Stimulated activated CD8-positive, alpha-beta memory T cell treated with anti-CD3 and anti-CD28 coated beads, Interleukin-15, amount 100 ng/mL, for 4 hours (primary cell): Measurements from ENCODE around the gene PTPRM.

ENCODE experiments used
- DNase-seq, 2 donors: peaks; one replicate each; pipeline ENCODE4 v3.0.0-alpha.2; 2020; ENCODE audit warnings: low read depth in 2 of 2

PTPRM gene

DNA sequence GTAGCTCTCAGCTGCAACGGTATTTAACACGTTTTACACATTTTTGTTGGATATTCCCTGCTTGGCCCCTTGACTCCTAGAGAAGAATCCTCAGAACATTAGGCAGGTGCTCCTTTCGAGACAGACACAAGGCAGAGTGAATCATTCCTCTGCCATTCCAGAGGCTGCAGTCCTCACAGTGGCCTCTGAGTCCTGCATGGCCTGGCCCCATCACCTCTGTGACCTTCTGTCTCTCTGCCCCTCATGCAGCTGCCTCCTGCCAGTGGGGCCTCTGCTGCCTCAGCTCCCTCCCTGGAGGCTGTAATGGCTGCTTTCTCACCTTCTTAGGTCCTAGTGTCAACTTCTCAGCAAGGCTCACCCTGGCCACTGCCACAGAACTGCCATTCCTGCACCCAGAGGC, 101.3 kb downstream of the PTPRM start:
- DNase-seq: no peak

DNA sequence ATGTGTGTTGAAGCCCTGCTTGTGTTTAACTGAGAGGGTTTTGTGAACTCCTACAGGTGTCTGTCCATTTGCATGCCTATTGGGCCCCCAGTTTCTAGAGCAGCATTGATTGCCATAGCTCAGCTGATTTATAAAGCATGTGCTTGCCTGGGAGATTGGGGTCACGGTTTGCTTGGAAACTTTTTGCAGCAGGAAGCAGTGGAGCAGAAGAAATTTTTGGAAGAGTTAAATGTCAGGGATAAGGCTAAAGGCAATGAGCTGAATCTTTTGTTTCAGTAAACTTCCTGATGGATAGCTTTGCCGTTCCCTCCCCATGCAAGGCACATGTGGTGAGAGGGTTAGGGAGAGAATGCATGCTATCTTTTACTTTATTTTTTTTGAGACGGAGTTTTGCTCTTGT, 102.2 kb downstream of the PTPRM start:
- DNase-seq: no peak

DNA sequence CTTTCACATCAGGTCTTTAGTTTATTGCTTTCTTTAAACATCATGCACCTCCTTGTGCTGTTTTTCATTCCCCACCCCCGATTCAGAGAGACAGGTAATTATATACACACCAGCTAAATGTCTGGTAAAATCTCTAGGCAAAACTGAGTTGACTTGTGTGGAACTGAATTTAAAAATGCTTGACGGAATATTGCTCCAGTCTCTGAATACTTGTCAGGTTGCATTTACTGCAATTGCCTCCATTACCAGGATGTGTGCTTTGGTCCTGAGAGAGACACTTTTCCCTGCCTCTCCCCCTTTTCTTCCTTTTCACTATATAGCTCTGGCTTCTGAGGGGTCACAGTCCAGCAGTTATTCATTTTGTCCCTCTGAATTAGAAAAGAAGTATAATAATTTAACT, 104.0 kb downstream of the PTPRM start:
- DNase-seq: no peak

DNA sequence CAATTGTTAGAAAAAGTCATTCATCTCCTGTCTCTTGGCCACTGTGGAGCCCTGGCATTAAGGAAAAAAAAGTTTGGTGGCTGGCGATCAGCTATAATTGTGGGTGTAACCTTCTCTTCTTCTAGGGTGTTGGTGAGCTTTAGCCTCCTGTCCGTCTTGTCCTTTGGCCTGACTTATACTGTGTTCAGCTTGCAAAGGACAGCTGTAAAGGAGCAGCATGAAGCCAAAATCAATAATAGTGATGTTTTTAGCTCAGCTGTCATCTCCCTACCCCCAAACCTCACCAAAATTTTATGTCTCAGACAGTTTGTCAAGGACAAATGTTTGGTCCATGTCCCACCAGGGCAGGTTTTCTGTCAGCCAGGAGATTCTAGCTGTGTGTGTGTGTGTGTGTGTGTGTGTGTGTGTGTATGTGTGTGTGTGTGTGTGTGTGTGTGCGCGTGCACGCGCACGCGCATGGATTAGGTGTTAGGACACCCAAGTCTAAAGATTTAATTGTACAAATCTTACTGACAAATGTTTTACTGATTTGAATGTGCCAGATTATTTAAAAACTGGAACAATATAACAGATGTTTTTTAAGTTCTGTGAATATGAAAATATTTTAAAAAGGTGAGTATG, 109.2 kb downstream of the PTPRM start:
- DNase-seq: no peak

DNA sequence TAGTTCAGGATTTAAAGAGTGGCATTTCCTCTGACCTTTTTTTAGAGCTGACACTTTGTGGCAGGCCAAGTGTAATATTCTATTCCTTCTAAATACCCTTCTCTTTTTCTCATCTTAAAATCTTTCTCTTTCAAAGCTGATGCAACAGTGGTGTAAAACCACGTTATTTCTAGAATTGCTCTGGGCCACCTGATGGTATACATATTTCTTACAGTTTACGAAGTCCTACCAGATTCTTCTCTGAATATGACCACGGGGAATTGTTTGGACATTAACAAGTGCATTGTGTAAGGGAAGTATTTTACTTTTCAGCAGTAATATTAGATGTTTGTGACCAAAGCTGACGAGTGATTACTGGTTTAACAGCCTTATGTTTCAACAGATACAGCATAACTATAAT, 109.9 kb downstream of the PTPRM start:
- no peak for DNase-seq

DNA sequence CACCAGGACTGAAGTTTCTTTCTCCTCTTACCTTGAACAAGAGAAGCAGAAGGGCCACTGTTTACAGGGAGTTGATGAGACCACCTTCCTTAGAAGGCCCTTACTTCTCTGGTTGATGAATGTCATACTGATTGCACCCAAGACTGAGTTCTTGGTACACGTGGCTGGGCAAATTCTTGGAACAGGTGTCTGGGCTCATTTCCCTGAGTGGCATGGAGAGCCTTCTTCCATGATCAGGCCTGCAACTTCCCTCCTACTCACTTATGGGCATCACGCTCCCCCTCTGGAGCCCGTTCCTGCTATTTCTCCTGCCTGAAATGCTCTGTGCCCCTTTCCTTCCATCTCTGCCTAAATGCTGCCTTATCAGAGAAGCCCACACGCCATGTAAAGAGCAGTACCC, 110.3 kb downstream of the PTPRM start:
- DNase-seq: no peak

DNA sequence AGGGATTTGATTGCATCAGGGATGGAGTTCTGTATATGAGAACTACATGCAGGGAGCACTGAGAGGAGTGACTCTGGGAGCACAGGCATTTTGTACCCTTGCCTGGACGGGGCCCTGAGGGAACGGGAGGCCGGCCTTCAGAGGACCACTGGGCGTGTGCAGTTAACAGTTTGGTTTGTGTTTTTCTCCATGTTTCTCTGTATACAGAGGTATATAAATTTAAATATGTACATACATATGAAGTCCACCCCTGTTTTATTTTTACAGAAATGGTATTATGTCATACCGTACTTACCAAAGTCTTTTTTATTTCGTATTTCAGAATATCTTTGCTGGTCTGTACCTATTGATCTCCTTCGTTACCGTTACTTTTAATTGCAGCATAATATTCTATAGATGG, 111.3 kb downstream of the PTPRM start:
- DNase-seq: no peak

DNA sequence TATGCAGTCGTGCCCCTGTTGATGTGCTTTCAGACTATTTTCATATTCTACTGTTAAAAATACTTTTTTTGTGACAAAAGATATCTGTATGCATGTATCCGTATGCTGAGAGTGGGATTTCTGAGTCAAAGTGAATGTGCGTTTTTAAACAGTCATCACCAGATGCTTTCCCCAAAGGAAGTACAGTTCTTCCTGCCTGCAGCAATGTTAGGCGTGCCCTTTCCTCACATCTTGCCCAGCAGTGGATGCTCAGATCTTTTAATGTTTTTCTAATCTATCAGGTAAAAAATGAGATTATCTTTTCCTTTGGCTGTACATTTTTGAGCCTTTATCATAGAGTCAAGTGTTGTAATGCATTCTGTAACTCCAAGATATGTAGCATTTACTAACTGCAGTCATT, 111.7 kb downstream of the PTPRM start:
- no peak for DNase-seq

DNA sequence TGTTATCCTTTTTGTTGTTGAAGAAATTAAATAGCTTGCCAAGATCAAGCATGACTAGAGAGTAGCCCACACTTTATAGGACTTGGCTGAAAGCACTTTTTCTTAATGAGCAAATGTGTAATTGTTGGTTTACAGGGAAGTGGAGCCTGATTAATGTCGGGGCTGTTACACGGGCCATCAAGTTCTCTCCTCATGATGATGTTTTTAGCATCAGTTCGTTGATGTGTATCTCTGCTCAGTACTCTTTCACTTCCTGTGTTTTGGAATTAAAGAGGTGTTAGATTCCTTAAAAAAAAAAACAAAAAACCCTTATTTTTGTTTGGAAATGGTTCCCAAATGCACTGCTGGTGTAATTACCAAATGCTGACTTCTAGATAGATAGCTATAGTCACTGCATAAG, 114.2 kb downstream of the PTPRM start:
- no peak for DNase-seq

DNA sequence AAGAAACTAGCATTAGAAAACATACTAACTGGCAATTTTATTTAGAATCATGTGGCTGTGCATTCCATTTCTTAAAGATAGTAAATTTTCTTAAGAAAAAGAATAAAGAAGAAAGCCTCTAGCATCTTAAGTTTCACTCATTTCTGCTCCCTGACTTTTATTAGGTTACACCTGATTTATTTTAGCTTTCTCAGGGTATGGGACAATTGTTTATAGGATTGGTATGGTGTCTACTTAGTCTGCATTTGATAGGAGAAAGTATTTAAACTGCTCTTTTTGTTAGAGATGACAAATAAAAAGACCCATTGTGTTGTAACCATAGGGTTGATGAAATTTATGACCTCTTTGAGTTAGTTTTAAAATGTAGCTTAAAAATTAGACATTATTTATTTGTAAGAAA, 115.2 kb downstream of the PTPRM start:
- no peak for DNase-seq

DNA sequence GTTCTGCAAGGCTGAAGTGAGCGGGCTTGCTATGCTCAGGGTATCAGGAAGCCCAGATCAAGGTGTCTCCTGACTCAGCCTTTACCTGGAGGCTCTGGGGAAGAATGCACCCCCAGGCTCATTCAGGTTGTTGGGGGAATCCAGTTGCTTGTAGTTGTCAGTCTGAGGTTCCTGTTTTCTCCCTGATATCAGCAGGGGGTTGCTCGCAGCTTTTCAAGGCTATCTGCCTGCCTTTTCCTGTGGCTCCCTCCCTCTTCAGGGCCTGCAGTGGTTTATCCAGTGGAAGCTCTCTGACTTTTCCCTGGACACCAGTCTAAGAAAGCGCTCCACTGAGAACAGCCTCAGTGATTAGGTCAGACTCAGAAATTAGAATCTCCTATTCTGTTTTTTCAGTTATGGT, 116.6 kb downstream of the PTPRM start:
- DNase-seq: no peak

DNA sequence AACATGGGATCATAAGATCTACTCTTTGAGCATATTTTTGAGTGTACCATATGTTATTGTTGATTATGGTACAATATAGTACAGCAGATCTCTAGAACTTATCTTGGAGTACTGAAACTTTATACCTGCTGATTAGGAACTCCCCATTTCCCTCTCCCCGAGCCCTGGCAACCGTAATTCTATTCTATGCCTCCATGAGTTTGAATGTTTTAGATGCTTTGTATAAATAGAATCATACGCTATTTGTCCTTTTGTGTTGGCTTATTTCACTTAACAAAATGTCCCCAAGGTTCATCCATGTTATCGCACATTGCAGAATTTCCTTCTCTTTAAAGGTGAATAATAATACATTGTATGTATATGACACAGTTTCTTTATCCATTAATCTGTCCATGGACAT, 117.2 kb downstream of the PTPRM start:
- no peak for DNase-seq

DNA sequence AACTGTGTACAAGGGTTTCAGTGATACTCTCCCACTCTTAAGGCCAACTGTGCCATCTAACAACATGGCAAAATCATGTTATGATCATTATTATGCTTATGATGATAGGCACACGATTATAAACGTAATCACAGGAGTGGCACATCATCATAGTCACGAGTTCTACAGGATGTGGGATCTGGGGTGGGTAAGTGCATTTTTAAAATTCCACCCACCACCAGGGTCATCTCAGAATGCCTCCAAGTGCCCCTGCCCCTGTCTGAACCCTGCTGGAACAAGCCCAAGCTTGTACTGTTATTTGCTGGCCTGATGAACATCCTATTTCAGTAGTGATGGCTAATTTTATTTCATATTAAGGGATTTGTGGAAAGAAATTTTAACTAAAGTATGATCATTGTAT, 117.8 kb downstream of the PTPRM start:
- DNase-seq: no peak

DNA sequence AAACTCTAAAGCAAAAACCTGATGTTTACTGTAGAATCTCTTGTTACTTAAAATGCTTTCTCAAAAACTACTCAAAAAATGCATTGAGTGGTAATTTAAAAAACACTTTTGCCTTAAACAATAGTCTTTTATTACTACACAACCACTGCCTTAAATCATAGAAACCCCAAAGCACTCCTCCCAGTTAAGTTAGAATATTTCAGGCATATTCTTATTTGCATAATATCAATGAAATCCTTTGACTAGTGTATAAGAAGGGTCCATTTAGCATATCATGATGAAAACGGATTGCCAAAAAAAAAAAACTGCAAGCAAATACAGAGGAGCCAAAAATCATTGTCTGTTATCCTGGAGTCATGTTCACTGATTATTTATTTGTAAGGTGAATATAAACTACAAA, 119.2 kb downstream of the PTPRM start:
- DNase-seq: no peak

DNA sequence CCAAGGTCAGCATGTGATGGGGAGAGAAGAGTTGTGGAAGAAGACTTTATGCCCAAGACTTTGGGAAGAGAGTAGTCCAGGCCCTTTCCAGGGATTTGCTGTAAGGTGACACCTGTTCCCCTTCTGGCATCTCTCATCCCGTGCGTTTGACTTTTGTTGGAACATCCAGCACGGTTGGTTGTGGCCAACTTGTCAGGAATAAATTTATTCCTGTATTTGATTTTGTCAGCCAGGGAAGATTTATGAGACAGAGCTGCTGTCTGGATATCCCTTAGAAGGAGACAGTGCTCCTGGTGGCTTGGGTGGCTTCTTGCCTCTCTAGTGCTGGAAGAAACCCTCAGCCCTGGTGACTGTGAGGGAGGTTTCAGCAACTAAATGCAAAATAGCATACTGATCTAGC, 121.5 kb downstream of the PTPRM start:
- DNase-seq: no peak

DNA sequence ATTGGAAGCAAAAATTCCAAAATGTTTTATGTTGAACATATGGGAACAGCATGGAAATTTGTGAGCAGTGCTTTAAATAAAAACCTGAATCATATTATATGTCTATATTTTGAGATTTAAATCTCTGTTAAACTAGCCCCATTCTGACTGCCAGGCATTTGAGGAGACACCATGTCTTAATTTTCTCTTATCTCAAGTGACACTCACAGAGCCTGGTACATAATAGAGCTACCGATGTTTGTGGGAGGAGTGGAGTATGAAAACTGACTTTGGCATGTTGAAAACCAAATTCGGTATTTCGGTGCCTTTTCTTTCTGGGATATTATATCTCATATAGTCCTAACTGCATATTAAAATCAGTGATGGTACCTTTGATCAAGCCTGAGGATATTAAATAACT, 124.1 kb downstream of the PTPRM start:
- DNase-seq: no peak

DNA sequence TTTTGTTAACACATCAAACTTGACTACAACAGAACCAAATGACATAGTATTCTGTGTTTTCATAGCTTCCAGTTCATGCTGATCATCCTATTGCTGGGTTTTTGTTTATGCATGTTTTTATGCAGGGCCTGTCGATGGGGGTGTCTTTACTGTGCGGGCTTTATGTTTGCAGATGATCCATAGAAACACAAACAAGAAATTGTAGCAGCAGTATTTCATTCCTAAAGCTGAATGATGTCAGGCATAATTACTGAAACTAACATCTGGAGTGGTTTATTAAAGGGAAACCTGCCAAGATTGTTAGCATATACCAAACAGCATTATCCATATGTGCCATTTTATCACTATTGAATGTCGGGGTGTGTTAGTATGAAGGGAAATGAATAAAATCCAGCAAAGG, 129.7 kb downstream of the PTPRM start:
- DNase-seq: no peak

DNA sequence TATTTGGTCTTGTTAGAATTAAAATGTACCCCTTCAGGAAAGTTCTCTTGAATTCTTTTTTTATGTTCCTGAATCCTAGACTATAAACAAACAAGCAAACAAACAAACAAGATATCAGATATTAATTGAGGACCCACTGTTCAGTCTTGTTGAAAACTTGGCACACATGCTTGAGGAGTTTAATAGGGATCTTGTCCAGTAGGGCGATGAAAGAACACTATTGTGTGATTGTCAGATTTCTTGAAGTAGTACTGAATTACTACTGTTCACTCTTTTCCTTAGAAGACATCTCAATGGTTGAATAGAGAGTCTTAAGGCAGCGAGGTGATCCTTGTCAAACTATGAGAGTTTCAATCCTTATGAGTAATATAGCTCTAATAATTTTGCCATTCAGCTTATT, 130.2 kb downstream of the PTPRM start:
- no peak for DNase-seq

DNA sequence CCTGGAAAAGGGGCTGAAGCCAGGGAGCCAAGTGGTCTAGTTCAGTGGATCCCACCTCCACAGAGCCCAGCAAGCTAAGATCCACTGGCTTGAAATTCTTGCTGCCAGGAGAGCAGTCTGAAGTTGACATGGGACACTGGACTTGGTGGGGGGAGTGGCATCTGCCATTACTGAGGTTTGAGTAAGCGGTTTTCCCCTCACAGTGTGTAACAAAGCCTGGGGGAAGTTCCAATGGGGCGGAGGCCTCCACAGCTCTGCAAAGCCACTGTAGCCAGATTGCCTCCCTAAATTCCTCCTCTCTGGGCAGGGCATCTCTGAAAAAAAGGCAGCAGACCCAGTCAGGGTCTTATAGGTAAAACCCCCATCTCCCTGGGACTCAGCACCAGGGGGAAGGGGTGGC, 144.4 kb downstream of the PTPRM start:
- no peak for DNase-seq

DNA sequence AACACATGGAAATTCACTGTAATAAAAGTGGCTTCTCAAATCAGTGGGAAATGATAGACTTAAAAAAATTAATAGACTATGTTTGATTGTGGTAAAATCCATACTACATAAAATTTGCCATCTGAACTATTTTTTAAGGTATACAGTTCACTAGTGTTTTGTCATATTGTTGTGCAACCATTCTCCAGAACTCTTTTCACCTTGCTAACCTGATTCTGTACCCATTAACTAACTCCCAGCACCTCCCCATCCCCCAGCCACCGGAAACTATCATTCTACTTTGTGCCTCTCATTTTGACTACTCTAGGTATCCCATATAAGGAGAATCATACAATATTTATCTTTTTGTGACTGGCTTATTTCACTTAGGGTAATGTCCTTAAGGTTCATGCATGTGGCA, 153.3 kb downstream of the PTPRM start:
- DNase-seq: no peak

DNA sequence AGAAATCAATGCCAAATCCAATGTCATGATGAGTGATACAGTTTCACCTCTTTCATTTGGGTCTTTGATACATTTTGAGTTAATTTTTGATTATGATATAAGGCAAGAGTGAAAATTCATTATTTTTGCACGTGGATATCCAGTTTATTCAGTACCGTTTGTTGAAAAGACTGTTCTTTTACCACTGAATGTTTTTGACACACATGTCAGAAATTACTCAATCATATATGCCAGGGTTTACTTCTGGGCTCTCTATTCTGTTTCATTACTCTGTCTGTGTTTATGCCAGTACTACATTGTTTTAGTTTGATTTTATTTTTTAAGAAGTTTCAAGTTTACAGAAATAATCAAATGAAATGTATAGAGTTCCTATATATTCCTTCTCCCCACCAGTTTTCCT, 154.4 kb downstream of the PTPRM start:
- no peak for DNase-seq

DNA sequence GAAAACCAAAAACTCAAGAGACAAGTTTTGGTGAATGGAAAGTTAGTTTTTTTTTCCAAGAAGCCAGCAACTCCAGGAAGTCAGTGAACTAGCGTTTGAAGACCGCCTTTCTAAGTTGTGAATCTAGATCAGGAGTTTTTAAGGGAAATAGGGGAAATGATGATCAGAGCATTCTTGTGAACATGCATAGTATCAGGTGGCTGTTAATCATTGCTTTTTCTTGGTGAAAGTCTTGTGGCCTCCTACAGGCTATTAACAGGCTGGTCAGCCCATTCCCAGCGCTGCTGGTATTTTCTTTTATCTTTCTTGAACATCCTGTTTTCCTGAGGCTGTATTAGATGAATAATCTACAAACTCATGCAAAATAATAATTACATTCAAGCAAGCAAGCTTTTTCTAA, 155.8 kb downstream of the PTPRM start:
- no peak for DNase-seq

DNA sequence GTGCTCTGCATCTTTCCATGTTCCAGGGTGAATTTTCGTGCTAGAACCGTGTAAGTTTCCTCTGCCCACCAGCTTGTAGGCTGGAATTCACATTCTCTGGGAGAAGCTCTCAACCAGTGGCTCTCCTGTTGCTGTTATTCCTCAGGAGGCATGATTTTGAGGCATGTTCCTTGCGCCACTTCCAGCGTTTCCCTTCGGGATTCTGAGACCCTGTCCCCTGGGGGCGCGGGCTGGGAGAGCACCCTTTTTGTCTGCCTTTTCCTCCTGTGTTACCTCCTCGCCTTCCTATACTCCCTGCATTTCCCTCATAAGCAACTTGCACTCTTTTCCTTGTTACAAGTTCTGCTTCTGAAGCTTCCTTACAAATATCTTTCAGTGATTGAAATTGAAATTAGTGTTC, 156.4 kb downstream of the PTPRM start:
- DNase-seq: no peak

DNA sequence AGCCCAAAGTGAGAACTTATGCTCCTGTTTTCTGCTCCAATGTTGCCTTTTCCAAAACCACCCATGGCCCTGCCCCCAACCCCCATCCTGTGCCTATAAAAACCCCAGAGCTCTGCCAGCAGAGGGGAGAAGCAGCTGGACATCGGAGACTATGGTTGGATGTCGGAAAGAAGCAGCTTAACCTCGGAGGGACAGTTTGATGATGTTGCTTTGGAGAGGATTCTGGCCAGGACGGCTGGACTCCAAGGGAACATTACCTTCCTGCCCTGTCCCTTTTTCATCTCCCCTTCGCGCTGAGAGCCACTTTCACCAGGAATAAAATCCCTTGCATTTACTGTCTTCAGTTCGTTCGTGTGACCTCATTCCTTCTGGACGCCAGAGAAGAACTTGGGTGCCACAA, 158.4 kb downstream of the PTPRM start:
- DNase-seq: no peak

DNA sequence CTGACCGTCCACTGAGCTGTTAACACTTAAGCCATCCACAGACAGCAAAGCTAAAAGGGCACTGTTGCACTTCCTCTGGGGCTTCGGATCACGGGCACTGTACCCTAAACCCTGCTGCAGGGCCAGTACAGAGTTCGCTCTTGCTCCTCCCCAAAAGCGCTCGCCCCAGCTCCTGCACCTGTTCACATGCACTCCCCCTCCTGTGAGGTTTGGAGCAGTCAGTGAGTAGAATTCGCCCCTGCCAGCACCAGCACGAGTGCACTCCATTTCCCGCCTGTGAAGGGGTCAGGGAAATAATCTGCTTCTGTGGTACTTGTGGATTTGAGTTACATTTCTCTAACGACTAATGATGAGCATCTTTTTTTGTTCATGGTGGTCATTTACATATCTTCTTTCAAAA, 158.8 kb downstream of the PTPRM start:
- DNase-seq: no peak
